Stimulated activated CD8-positive, alpha-beta memory T cell treated with anti-CD3 and anti-CD28 coated beads, Interleukin-7, amount 100 ng/mL, for 48 hours (primary cell): Measurements from ENCODE around the gene SLC13A2.
"Not testable (repeated sequence)": the region's sequence is repeated elsewhere in the genome, so short reads cannot be mapped to it uniquely, and the experiment has no call there.

Source experiments
- DNase-seq, 2 donors: peaks; one replicate each; pipeline ENCODE4 v3.0.0-alpha.2; 2020; ENCODE audit warnings: low read depth in 1 of 2; ENCODE audit errors: extremely low read depth in 1 of 2

The SLC13A2 gene

GRCh38 chr17:28473542-28473941, at the start of gene SLC13A2:
TSS of gene SLC13A2 (plus strand) at chr17:28473644. CDS start at chr17:28473713, 69 bp downstream.
- no peak for DNase-seq

- DNase-seq, result no peak
Observed at GRCh38 chr17:28425206-28425605, 48.2 kb upstream of the SLC13A2 start.

- DNase-seq, result no peak
Observed at GRCh38 chr17:28426081-28426519, 47.3 kb upstream of the SLC13A2 start.

GRCh38 chr17:28427371-28427770, 46.1 kb upstream of the SLC13A2 start:
- DNase-seq, result no peak

- DNase-seq, result not testable (repeated sequence)
Observed at GRCh38 chr17:28427982-28428381, 45.5 kb upstream of the SLC13A2 start.

GRCh38 chr17:28433721-28434120, 39.7 kb upstream of the SLC13A2 start:
- DNase-seq, result no peak

- not testable (repeated sequence) for DNase-seq
Observed at GRCh38 chr17:28434326-28434725, 39.1 kb upstream of the SLC13A2 start.

GRCh38 chr17:28443901-28444638, 29.4 kb upstream of the SLC13A2 start:
- no peak for DNase-seq

- no peak for DNase-seq
Observed at GRCh38 chr17:28446716-28447395, 26.6 kb upstream of the SLC13A2 start.

GRCh38 chr17:28447396-28447760, 26.1 kb upstream of the SLC13A2 start:
- DNase-seq, result no peak

GRCh38 chr17:28449859-28450258, 23.6 kb upstream of the SLC13A2 start:
- DNase-seq, result no peak

- no peak for DNase-seq
Observed at GRCh38 chr17:28457890-28458289, 15.6 kb upstream of the SLC13A2 start.

GRCh38 chr17:28458881-28459280, 14.6 kb upstream of the SLC13A2 start:
- DNase-seq, result not testable (repeated sequence)

- no peak for DNase-seq
Observed at GRCh38 chr17:28460901-28461300, 12.5 kb upstream of the SLC13A2 start.

- no peak for DNase-seq
Observed at GRCh38 chr17:28466001-28466400, 7.4 kb upstream of the SLC13A2 start.

GRCh38 chr17:28466521-28467048, 6.9 kb upstream of the SLC13A2 start:
- DNase-seq, result no peak

GRCh38 chr17:28467456-28468025, 5.9 kb upstream of the SLC13A2 start:
- no peak for DNase-seq

GRCh38 chr17:28468033-28468735, 5.3 kb upstream of the SLC13A2 start:
- DNase-seq, result not testable (repeated sequence)

GRCh38 chr17:28468781-28469180, 4.7 kb upstream of the SLC13A2 start:
- no peak for DNase-seq

- no peak for DNase-seq
Observed at GRCh38 chr17:28469376-28469775, 4.1 kb upstream of the SLC13A2 start.

GRCh38 chr17:28470266-28470913, 3.1 kb upstream of the SLC13A2 start:
- DNase-seq, result no peak
